ENCODE results near the gene PRCC. TPM values are rescaled to one million over a fixed set of nuclear protein-coding genes. Genes with fewer than 3 reads are reported as not detected.

Gene PRCC
- total and polyA plus RNA-seq, 2 of the 13 experiments (the other 11 are each of a cell fraction or from before 2014, with no cell fraction given), result 24.2 to 40.5 TPM

- TF ChIP-seq ZNF512B (CRISPR knock-in tag; IDR thresholded peaks at IDR 0.05; ENCODE audit: borderline replicate concordance), result peak; percentile 44; the same call in 1 of the 2 replicates
- TF ChIP-seq MAZ (IDR thresholded peaks at IDR 0.05; ENCODE audit: borderline replicate concordance, low read depth, low read length), result peak; percentile 72
- TF ChIP-seq MAZ (CRISPR knock-in tag; IDR thresholded peaks at IDR 0.05; ENCODE audit: low read depth), result 0 out of 2 replicates have a peak, but pooled peaks have one; percentile 46
- no peak for TF ChIP-seq TBX3 (IDR thresholded peaks at IDR 0.05; ENCODE audit: borderline replicate concordance)
- peak; percentile 45; the same call in 1 of the 2 replicates for TF ChIP-seq SALL2 (CRISPR knock-in tag; IDR thresholded peaks at IDR 0.05)
- TF ChIP-seq ZNF207 (IDR thresholded peaks at IDR 0.05; ENCODE audit: borderline replicate concordance), result no peak
- TF ChIP-seq ZFP36L2 (CRISPR knock-in tag; IDR thresholded peaks at IDR 0.05), result no peak
- peak; percentile 80; the same call in 1 of the 2 replicates for TF ChIP-seq ZBTB26 (CRISPR knock-in tag; IDR thresholded peaks at IDR 0.05; ENCODE audit: borderline replicate concordance)
- no peak for TF ChIP-seq ZNF513 (CRISPR knock-in tag; conservative IDR thresholded peaks at IDR 0.05)
- TF ChIP-seq PBX3 (CRISPR knock-in tag; IDR thresholded peaks at IDR 0.05; ENCODE audit: borderline replicate concordance), result no peak
- peak; percentile 62; the same call in 1 of the 2 replicates for TF ChIP-seq PHF20 (CRISPR knock-in tag; IDR thresholded peaks at IDR 0.05)
- no peak for TF ChIP-seq ZNF10 (CRISPR knock-in tag; IDR thresholded peaks at IDR 0.05; ENCODE audit: borderline replicate concordance, low read depth)
- peak; percentile 68 for TF ChIP-seq ZNF768 (CRISPR knock-in tag; IDR thresholded peaks at IDR 0.05)
- TF ChIP-seq SRF (IDR thresholded peaks at IDR 0.05; ENCODE audit: low read depth, low read length), result peak; percentile 67; the same call in 1 of the 2 replicates
- no peak for TF ChIP-seq GMEB1 (CRISPR knock-in tag; IDR thresholded peaks at IDR 0.05; ENCODE audit: borderline replicate concordance)
- no peak for TF ChIP-seq ZNF816 (CRISPR knock-in tag; IDR thresholded peaks at IDR 0.05; ENCODE audit: borderline replicate concordance)
- no peak for TF ChIP-seq ZNF552 (CRISPR knock-in tag; IDR thresholded peaks at IDR 0.05; ENCODE audit: borderline replicate concordance)
- TF ChIP-seq TSC22D2 (CRISPR knock-in tag; IDR thresholded peaks at IDR 0.05; ENCODE audit: borderline replicate concordance), result 0 out of 2 replicates have a peak, but pooled peaks have one; percentile 54
- TF ChIP-seq RAD21 (CRISPR knock-in tag; IDR thresholded peaks at IDR 0.05), result peak; percentile 92
- TF ChIP-seq FOXO1 (CRISPR knock-in tag; IDR thresholded peaks at IDR 0.05), result 0 out of 2 replicates have a peak, but pooled peaks have one; percentile 15
- TF ChIP-seq KDM3A (CRISPR knock-in tag; IDR thresholded peaks at IDR 0.05; ENCODE audit: low read depth), result 0 out of 2 replicates have a peak, but pooled peaks have one; percentile 50
These were observed 41.6 kb upstream of the PRCC start (continued) for GRCh38 chr1:156725683-156726280.
